Testis (tissue), 3 donors: ENCODE measurements around the gene IBTK. TPM values are rescaled to one million over a fixed set of nuclear protein-coding genes. Genes with fewer than 3 reads are reported as not detected.
"Not testable (repeated sequence)": the region's sequence is repeated elsewhere in the genome, so short reads cannot be mapped to it uniquely, and the experiment has no call there.

Experiments used
- DNase-seq: peaks from one replicate; pipeline ENCODE4 v3.0.0-alpha.2; 2019
- H3K27ac ChIP-seq, 2 donors: fragments of 200-600 bp; sonication (generic); one replicate each; pipeline ENCODE4 v1.5.1; 2019
- H3K27me3 ChIP-seq: fragments of 200-600 bp; sonication (generic); one replicate; pipeline ENCODE4 v1.5.1; 2019
- H3K36me3 ChIP-seq: fragments of 200-600 bp; sonication (generic); one replicate; pipeline ENCODE4 v1.5.1; 2017; ENCODE audit warnings: low read depth; ENCODE audit errors: missing control alignments
- H3K4me1 ChIP-seq: fragments of 200-600 bp; sonication (generic); one replicate; pipeline ENCODE4 v1.5.1; 2019
- H3K4me3 ChIP-seq, 2 donors: fragments of 200-600 bp; sonication (generic); one replicate each; pipeline ENCODE4 v1.5.1; 2017 to 2019
- H3K9me3 ChIP-seq: fragments of 200-600 bp; sonication (generic); one replicate; pipeline ENCODE4 v1.5.1; 2017
- CTCF ChIP-seq, 3 experiments: fragments of 450-650 bp in 2 of 3; fragments of 200-600 bp in 1 of 3; sonication (generic) in 1 of 3; IDR thresholded peaks; one replicate each; pipeline ENCODE4 v1.5.1; 2016 to 2019; ENCODE audit warnings: antibody characterized with exemption in 3 of 3, mild to moderate bottlenecking in 2 of 3, moderate library complexity in 1 of 3
- POLR2A ChIP-seq: fragments of 450-650 bp; IDR thresholded peaks from one replicate; pipeline ENCODE4 v1.6.1; 2017; ENCODE audit warnings: antibody characterized with exemption, mild to moderate bottlenecking, moderate library complexity
- WGBS, 2 donors: methylation state at CpG; one replicate each; pipeline ENCODE4 v1.1.5; 2018; 5-methylcytosine and 5-hydroxymethylcytosine counted together
- intact Hi-C: fragments of 100-400 bp; cut with DNase I; formaldehyde crosslinking; loops from one replicate; pipeline ENCODE4 v1.15.1; 2023; ENCODE audit warnings: low total_unique reads
- polyA plus RNA-seq: library from polyadenylated mRNA; stranded (reverse); fragments of 350-450 nt; fragmentation: Illumina TruSeq; extraction: RNeasy Lipid Tissue Mini Kit (QIAGEN cat#74804); gene quantifications from one replicate; pipeline ENCODE4 v1.2.3, GENCODE V29; 2014; ENCODE audit warnings: low read depth, low replicate concordance; ENCODE audit not compliant: insufficient read depth
- total RNA-seq, 2 donors: library from RNA; depleted of rRNA; stranded (reverse); fragments of >200 nt; gene quantifications; one replicate each; pipeline ENCODE4 v1.2.3, GENCODE V29; 2016

IBTK gene
- total and polyA plus RNA-seq, 3 donors from 2014 or later: 13.8 to 26.6 (median 23.9) TPM

GRCh38 chr6:82257088-82257774 is 9.7 kb upstream of the IBTK start:
- Histone ChIP-seq H3K4me3 (no peak overlapping the region), H3K9me3 (no peaks in the 10 kb centered on the region), H3K27me3 (no peaks in the 10 kb centered on the region), H3K36me3 (no peaks in the 10 kb centered on the region), H3K27ac (no peak overlapping the region), H3K4me1 (peaks cover 5% of the 10 kb centered on the region)
- TF ChIP-seq POLR2A: no peak
- TF ChIP-seq CTCF (IDR thresholded peaks at IDR 0.05): no peak
- 85 to 87% methylated on average over 1 of the region's 1 CpG for WGBS, 2 donors
- intact Hi-C loops: loop anchor here (10.0 kb wide), 1 partner anchor 798 kb away; no protein-coding TSS in a partner anchor
- no peak for DNase-seq

GRCh38 chr6:82254722-82255121 is 7.2 kb upstream of the IBTK start:
- H3K36me3 ChIP-seq, DNase-seq, H3K4me1 ChIP-seq, H3K4me3 ChIP-seq, H3K9me3 ChIP-seq, H3K27me3 ChIP-seq, H3K27ac ChIP-seq: not testable (repeated sequence)
- WGBS, 2 donors: 90 to 95% methylated on average over 5 of the region's 5 CpGs
- intact Hi-C loops: loop anchor here (10.0 kb wide), 1 partner anchor 800 kb away; no protein-coding TSS in a partner anchor

DNA sequence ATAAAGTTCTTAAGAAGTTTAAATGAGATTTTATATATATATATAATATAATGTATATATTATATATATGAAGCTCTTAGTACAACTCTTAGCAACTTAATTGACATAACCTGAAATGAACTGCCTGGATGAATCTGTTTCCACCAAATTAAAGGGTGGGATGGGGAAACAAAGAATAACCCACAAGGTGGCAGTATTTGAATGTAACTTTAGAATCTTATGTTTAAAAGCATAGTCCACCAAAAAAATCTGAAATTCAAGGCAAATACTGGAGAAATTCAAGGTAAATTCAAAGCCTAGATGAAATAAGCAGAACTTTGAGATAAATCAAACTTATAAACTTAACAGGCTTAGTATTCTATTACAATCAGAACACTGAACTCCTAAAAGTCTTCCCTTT is 4.4 kb upstream of the IBTK start:
- no peak overlapping the region for H3K27ac ChIP-seq
- intact Hi-C loops: loop anchor here (10.0 kb wide), 1 partner anchor 803 kb away; no protein-coding TSS in a partner anchor

DNA sequence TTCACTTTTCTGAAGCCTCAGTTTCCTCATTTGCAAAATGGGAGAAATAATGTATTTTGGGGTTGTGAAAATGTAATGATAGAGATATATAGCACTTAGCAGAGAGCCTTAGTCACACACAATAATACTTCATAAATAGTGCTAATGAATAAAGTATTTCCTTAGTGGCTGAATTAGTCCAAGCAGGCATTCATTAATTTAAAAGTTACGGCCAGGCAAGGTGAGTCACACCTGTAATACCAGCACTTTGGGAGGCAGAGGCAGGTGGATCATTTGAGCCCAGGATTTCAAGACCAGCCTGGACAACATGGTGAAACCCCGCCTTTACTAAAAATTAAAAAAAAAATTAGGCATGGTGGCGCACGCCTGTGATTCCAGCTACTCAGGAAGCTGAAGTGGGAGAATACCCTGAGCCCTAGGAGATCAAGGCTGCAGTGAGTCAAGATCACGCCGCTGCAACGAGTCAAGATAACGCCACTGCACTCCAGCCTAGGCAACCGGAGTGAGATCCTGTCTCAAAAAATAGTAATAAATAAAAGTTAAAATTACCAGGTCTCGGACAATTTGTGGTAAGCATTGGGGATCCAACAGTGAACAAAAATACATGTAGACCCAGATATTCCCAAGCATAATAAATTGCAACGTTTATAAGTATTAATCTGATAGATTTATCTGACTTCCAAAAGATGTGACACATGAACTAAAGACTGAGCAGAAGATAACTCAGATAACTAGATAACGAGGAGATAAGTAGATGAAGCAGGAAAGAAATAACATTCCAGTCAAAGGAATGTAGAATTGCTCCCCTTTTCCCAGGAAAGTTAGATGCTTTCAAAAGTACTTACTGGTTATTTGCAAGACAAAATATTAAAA is 2.1 kb upstream of the IBTK start:
- no peak for TF ChIP-seq POLR2A
- TF ChIP-seq CTCF (IDR thresholded peaks at IDR 0.05): no peak
- H3K27me3 ChIP-seq: no peaks in the 10 kb centered on the region
- no peaks in the 10 kb centered on the region for H3K36me3 ChIP-seq
- 68 to 70% methylated on average over 12 of the region's 12 CpGs for WGBS, 2 donors
- no peak for DNase-seq
- H3K4me1 ChIP-seq: peaks cover 11% of the 10 kb centered on the region
- intact Hi-C loops: loop anchor here (10.0 kb wide), 1 partner anchor 805 kb away; no protein-coding TSS in a partner anchor
- H3K9me3 ChIP-seq: no peaks in the 10 kb centered on the region
- no peak overlapping the region for H3K27ac ChIP-seq
- H3K4me3 ChIP-seq: no peak overlapping the region

More for the DNA sequence above, 4.4 kb upstream of the IBTK start:
- no peak overlapping the region for H3K4me3 ChIP-seq
- no peak for DNase-seq
- no peaks in the 10 kb centered on the region for H3K27me3 ChIP-seq
- H3K36me3 ChIP-seq: no peaks in the 10 kb centered on the region
- H3K4me1 ChIP-seq: peaks cover 4% of the 10 kb centered on the region
- H3K9me3 ChIP-seq: no peaks in the 10 kb centered on the region
- TF ChIP-seq CTCF (IDR thresholded peaks at IDR 0.05) (peak in 2 of 3 experiments; percentile 18 to 49), POLR2A (no peak)

DNA sequence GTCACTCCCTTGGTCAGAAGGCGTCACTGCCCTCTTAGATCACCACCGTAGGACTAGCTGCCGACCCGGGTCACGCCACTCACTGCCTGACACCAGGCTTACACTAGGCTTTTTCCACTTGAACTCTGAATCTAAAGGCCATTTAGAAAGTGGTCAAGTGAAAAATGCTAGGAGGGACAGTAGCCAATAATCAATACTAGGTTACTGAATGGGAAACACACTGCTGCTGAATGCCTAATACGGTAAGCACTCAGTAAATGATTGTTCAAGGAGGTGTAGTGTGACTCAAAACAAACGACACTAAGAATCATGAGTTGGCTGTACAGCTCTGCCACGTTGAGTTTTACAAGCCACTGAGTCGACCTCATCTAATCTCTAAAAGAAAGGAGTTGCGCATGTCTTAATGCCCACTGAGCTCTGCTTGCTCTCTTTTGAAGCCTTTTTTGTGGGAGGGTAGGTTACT is 760 bp upstream of the IBTK start:
- DNase-seq: no peak
- TF ChIP-seq CTCF (IDR thresholded peaks at IDR 0.05): no peak
- TF ChIP-seq POLR2A: no peak
- Histone ChIP-seq H3K4me3 (peak overlapping the region; percentile 86 to 98), H3K36me3 (no peaks in the 10 kb centered on the region), H3K27ac (peak overlapping the region; percentile 93 to 95), H3K4me1 (peaks cover 19% of the 10 kb centered on the region), H3K9me3 (no peaks in the 10 kb centered on the region), H3K27me3 (no peaks in the 10 kb centered on the region)
- WGBS, 2 donors: 15 to 20% methylated on average over 10 of the region's 10 CpGs
- intact Hi-C loops: no loop called here
